ENCODE data around the gene HOXD4. TPM values are rescaled to one million over a fixed set of nuclear protein-coding genes. Genes with fewer than 3 reads are reported as not detected.

HOXD4 gene
- total RNA-seq, 1 experiment from 2014 or later = 0.61 TPM

- Histone ChIP-seq H4K20me1 (ENCODE audit: insufficient read depth) (no peaks in the 10 kb centered on the region), H3K4me2 (ENCODE audit: low read length) (no peak overlapping the region), H3K27me3 (ENCODE audit: insufficient read depth, low read length) (no peaks in the 10 kb centered on the region), H3K4me3 (replicated peaks in 1 of 2; ENCODE audit: low read depth in 1 of 2, low read length in 2 of 2) (no peak overlapping the region), H3K9me2 (ENCODE audit: insufficient read depth) (no peaks in the 10 kb centered on the region), H2AFZ (ENCODE audit: low read depth, low read length, poor library complexity, severe bottlenecking) (no peak overlapping the region), H3K9me3 (ENCODE audit: control insufficient read depth in 1 of 2, insufficient read depth in 1 of 2, low read depth in 1 of 2, low read length in 2 of 2) (no peaks in the 10 kb centered on the region), H3K36me3 (ENCODE audit: control insufficient read depth in 1 of 2, insufficient read depth in 2 of 2, low read length in 2 of 2) (no peaks in the 10 kb centered on the region), H3K27ac (ENCODE audit: low read depth, low read length) (no peak overlapping the region), H3K79me2 (ENCODE audit: insufficient read depth, low read length) (no peaks in the 10 kb centered on the region), H3K4me1 (ENCODE audit: control insufficient read depth in 1 of 2, insufficient read depth in 2 of 2, low read length in 2 of 2) (no peaks in the 10 kb centered on the region), H3K9ac (ENCODE audit: low read length) (no peak overlapping the region)
- intact Hi-C loops (cut with micrococcal nuclease) = no loop called here
- ATAC-seq (no peak), DNase-seq (ENCODE audit: low read depth, low spot score) (no peak)
- BruUV-seq (replicated peaks) = no TSS peak
- ChIA-PET CTCF (no interaction called here), RAD21 (ENCODE audit: low non-redundant PET in 1 of 2, low total read pairs in 2 of 2, uncharacterized antibody in 2 of 2, unreplicated experiment in 2 of 2) (no interaction called here), POLR2A (no interaction called here)
- no peak for TF ChIP-seq ATF3 (IDR thresholded peaks at IDR 0.05)
- no peak for TF ChIP-seq ZBTB33 (IDR thresholded peaks at IDR 0.05; ENCODE audit: extremely low read depth, insufficient replicate concordance, low read length)
- no peak for TF ChIP-seq ZFX (IDR thresholded peaks at IDR 0.05)
- no peak for TF ChIP-seq POLR2A (IDR thresholded peaks at IDR 0.05; ENCODE audit: borderline replicate concordance, extremely low read depth, insufficient read depth, insufficient read length)
- no peak for TF ChIP-seq YY1 (IDR thresholded peaks at IDR 0.05; ENCODE audit: extremely low read depth, insufficient replicate concordance, low read depth, low read length)
- TF ChIP-seq TCF7L2 (IDR thresholded peaks at IDR 0.05; ENCODE audit: borderline replicate concordance, extremely low read depth, insufficient read depth, insufficient read length) = no peak
- no peak for TF ChIP-seq EGR1 (IDR thresholded peaks at IDR 0.05; ENCODE audit: low read depth)
- no peak for TF ChIP-seq SRF (IDR thresholded peaks at IDR 0.05; ENCODE audit: low read depth)
- TF ChIP-seq ELF1 (IDR thresholded peaks at IDR 0.05; ENCODE audit: borderline replicate concordance, low read depth) = no peak
- no peak for TF ChIP-seq SP1 (IDR thresholded peaks at IDR 0.05; ENCODE audit: low read depth)
- TF ChIP-seq FOSL1 (IDR thresholded peaks at IDR 0.05; ENCODE audit: low read depth) = no peak
- TF ChIP-seq MAX (IDR thresholded peaks at IDR 0.05) = no peak
- TF ChIP-seq CEBPB (IDR thresholded peaks at IDR 0.05; ENCODE audit: low read depth) = no peak
- TF ChIP-seq SIN3A (IDR thresholded peaks at IDR 0.05; ENCODE audit: low read depth) = no peak
- TF ChIP-seq POLR2AphosphoS5 (IDR thresholded peaks at IDR 0.05; ENCODE audit: low read depth, low read length) = no peak
- TF ChIP-seq CBX3 (IDR thresholded peaks at IDR 0.05; ENCODE audit: low read depth) = no peak
- TF ChIP-seq EZH2 (IDR thresholded peaks at IDR 0.05) = no peak
- no peak for TF ChIP-seq JUND (IDR thresholded peaks at IDR 0.05)
Observed at GRCh38 chr2:176158855-176159662, 7.7 kb downstream of the HOXD4 start.
